Measurements from ENCODE around the gene FBXO41. TPM values are rescaled to one million over a fixed set of nuclear protein-coding genes. Genes with fewer than 3 reads are reported as not detected.

FBXO41 gene
- total RNA-seq, 1 donor from 2014 or later: 14.0 TPM

- DNase-seq: peak; percentile 97
- H3K4me1 Mint-ChIP-seq (ENCODE audit: low read depth, unreplicated experiment): peaks cover 16% of the 10 kb centered on the region
- no peaks in the 10 kb centered on the region for H3K36me3 Mint-ChIP-seq (ENCODE audit: unreplicated experiment)
- H3K27ac Mint-ChIP-seq (ENCODE audit: unreplicated experiment): peak within 1 kb of the TSS; percentile 94
- H3K4me3 Mint-ChIP-seq (ENCODE audit: unreplicated experiment): peak within 1 kb of the TSS; percentile 98
- peaks cover 2% of the 10 kb centered on the region for H3K9me3 Mint-ChIP-seq (ENCODE audit: unreplicated experiment)
- H3K27me3 Mint-ChIP-seq (ENCODE audit: unreplicated experiment): peaks cover 12% of the 10 kb centered on the region
- TF ChIP-seq CTCF (IDR thresholded peaks at IDR 0.05; ENCODE audit: partially characterized antibody, unreplicated experiment): no peak
Measured at GRCh38 chr2:73233154-73233931, 50.9 kb downstream of the FBXO41 start, which contains the start of gene PRADC1. TSS of gene PRADC1 (minus strand) at chr2:73233239. CDS start at chr2:73233160, 79 bp downstream.

GRCh38 chr2:73232403-73233153 lies 51.7 kb downstream of the FBXO41 start:
- Mint-ChIP-seq H3K9me3 (ENCODE audit: unreplicated experiment) (peaks cover 2% of the 10 kb centered on the region), H3K36me3 (ENCODE audit: unreplicated experiment) (no peaks in the 10 kb centered on the region), H3K4me3 (ENCODE audit: unreplicated experiment) (peak overlapping the region; percentile 98), H3K4me1 (ENCODE audit: low read depth, unreplicated experiment) (peaks cover 16% of the 10 kb centered on the region), H3K27me3 (ENCODE audit: unreplicated experiment) (peaks cover 12% of the 10 kb centered on the region), H3K27ac (ENCODE audit: unreplicated experiment) (peak overlapping the region; percentile 74)
- TF ChIP-seq CTCF (IDR thresholded peaks at IDR 0.05; ENCODE audit: partially characterized antibody, unreplicated experiment): no peak
- peak; percentile 49 for DNase-seq

GRCh38 chr2:73228631-73229030 lies 55.6 kb downstream of the FBXO41 start:
- no peak overlapping the region for H3K4me3 Mint-ChIP-seq (ENCODE audit: unreplicated experiment)
- peaks cover 2% of the 10 kb centered on the region for H3K9me3 Mint-ChIP-seq (ENCODE audit: unreplicated experiment)
- no peak for TF ChIP-seq CTCF (IDR thresholded peaks at IDR 0.05; ENCODE audit: partially characterized antibody, unreplicated experiment)
- no peak overlapping the region for H3K27ac Mint-ChIP-seq (ENCODE audit: unreplicated experiment)
- peaks cover 7% of the 10 kb centered on the region for H3K27me3 Mint-ChIP-seq (ENCODE audit: unreplicated experiment)
- peaks cover 4% of the 10 kb centered on the region for H3K4me1 Mint-ChIP-seq (ENCODE audit: low read depth, unreplicated experiment)
- no peak for DNase-seq
- H3K36me3 Mint-ChIP-seq (ENCODE audit: unreplicated experiment): no peaks in the 10 kb centered on the region

GRCh38 chr2:73227086-73227485 lies 57.2 kb downstream of the FBXO41 start:
- no peak for DNase-seq
- H3K4me1 Mint-ChIP-seq (ENCODE audit: low read depth, unreplicated experiment): no peaks in the 10 kb centered on the region
- H3K27me3 Mint-ChIP-seq (ENCODE audit: unreplicated experiment): peaks cover 2% of the 10 kb centered on the region
- no peak overlapping the region for H3K27ac Mint-ChIP-seq (ENCODE audit: unreplicated experiment)
- H3K4me3 Mint-ChIP-seq (ENCODE audit: unreplicated experiment): no peak overlapping the region
- H3K9me3 Mint-ChIP-seq (ENCODE audit: unreplicated experiment): no peaks in the 10 kb centered on the region
- H3K36me3 Mint-ChIP-seq (ENCODE audit: unreplicated experiment): no peaks in the 10 kb centered on the region
- no peak for TF ChIP-seq CTCF (IDR thresholded peaks at IDR 0.05; ENCODE audit: partially characterized antibody, unreplicated experiment)

All from glutamatergic neuron (in vitro differentiated cells).